Gastroesophageal sphincter (tissue), 3 donors: ENCODE data around the gene MINDY1.

Source experiments
- CTCF ChIP-seq, 4 experiments: fragments of 200-600 bp in 2 of 4; fragments of 450-650 bp in 2 of 4; sonication (generic) in 1 of 4; IDR thresholded peaks; one replicate each; pipeline ENCODE4 v1.5.1; 2017 to 2019; ENCODE audit warnings: antibody characterized with exemption in 4 of 4, mild to moderate bottlenecking in 2 of 4, moderate library complexity in 2 of 4
- POLR2A ChIP-seq, 2 donors: fragments of 450-650 bp; IDR thresholded peaks; one replicate each; pipeline ENCODE4 v1.6.1; 2017; ENCODE audit warnings: antibody characterized with exemption in 2 of 2, mild to moderate bottlenecking in 2 of 2, moderate library complexity in 1 of 2
- POLR2AphosphoS5 ChIP-seq: sonication (generic); formaldehyde crosslinking; IDR thresholded peaks from one replicate; pipeline ENCODE4 v1.6.1; 2017; ENCODE audit warnings: antibody characterized with exemption

- peak in 1 of 4 experiments; percentile 54 for TF ChIP-seq CTCF (IDR thresholded peaks at IDR 0.05)
- TF ChIP-seq POLR2A (IDR thresholded peaks at IDR 0.05): no peak
- no peak for TF ChIP-seq POLR2AphosphoS5
These were observed 41.9 kb upstream of the MINDY1 start for GRCh38 chr1:151048645-151049032.
